Stomach (tissue), 4 donors: ENCODE data around the gene RPS19.

Experiments used
- CTCF ChIP-seq, 7 experiments: fragments of 450-650 bp in 4 of 7; fragments of 200-600 bp in 3 of 7; sonication (generic) in 3 of 7; IDR thresholded peaks; one replicate each; pipeline ENCODE4 v1.5.1; 2016 to 2019; ENCODE audit warnings: antibody characterized with exemption in 7 of 7, control low read depth in 2 of 7, mild to moderate bottlenecking in 1 of 7
- EP300 ChIP-seq: sonication (generic); formaldehyde crosslinking; IDR thresholded peaks from one replicate; pipeline ENCODE4 v1.6.1; 2017; ENCODE audit warnings: antibody characterized with exemption
- POLR2A ChIP-seq, 4 donors: fragments of 450-650 bp; IDR thresholded peaks; one replicate each; pipeline ENCODE4 v1.6.1; 2016; ENCODE audit warnings: antibody characterized with exemption in 4 of 4, control low read depth in 2 of 4, mild to moderate bottlenecking in 1 of 4, moderate library complexity in 1 of 4
- POLR2AphosphoS5 ChIP-seq, 3 donors: sonication (generic); formaldehyde crosslinking; IDR thresholded peaks; one replicate each; pipeline ENCODE4 v1.6.1; 2016; ENCODE audit warnings: antibody characterized with exemption in 3 of 3

- no peak for TF ChIP-seq CTCF (IDR thresholded peaks at IDR 0.05)
- TF ChIP-seq POLR2A (IDR thresholded peaks at IDR 0.05) = no peak
- TF ChIP-seq POLR2AphosphoS5 (IDR thresholded peaks at IDR 0.05) = no peak
- no peak for TF ChIP-seq EP300
Measured at GRCh38 chr19:41879670-41880328, 19.7 kb downstream of the RPS19 start.
